ENCODE results near the gene SUPT6H. TPM values are rescaled to one million over a fixed set of nuclear protein-coding genes. Genes with fewer than 3 reads are reported as not detected.

SUPT6H gene
- total and polyA plus RNA-seq, 9 of the 15 experiments (the other 6 are each of a cell fraction or from before 2014, with no cell fraction given): 1.7 to 77.7 (median 49.2) TPM

DNA sequence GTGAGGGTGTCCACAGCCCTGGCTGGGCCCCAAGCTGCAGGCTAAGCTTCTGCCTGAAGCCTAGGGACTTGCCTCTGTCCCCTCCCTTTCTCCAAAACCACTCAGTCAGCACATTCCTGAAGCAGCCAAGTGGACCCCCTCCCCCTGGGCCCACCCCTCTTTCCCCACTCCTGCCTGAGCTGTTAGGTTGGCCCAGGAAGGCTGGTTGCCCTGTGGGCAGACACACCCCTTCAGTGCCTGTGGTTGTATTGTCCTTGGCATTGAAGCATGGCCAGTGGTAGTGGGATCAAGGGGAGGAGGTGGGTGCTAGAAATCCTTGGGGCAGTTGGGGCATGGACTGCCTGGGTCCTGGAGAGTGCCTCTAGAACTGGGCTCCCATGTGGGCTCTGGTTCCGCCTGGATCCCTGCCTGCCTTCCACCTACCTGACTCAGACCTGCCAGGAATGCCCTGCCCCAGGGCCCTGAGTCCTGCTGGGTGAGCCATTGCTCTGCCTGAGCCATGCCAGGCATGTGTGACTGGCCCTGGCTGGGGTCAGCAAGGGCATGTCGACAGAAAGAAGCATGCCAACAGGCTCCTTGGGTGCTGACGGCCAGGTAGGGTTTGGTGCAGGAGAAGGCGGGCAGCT, 83.9 kb downstream of the SUPT6H start (continued):
- TF ChIP-seq, protein P1, sequence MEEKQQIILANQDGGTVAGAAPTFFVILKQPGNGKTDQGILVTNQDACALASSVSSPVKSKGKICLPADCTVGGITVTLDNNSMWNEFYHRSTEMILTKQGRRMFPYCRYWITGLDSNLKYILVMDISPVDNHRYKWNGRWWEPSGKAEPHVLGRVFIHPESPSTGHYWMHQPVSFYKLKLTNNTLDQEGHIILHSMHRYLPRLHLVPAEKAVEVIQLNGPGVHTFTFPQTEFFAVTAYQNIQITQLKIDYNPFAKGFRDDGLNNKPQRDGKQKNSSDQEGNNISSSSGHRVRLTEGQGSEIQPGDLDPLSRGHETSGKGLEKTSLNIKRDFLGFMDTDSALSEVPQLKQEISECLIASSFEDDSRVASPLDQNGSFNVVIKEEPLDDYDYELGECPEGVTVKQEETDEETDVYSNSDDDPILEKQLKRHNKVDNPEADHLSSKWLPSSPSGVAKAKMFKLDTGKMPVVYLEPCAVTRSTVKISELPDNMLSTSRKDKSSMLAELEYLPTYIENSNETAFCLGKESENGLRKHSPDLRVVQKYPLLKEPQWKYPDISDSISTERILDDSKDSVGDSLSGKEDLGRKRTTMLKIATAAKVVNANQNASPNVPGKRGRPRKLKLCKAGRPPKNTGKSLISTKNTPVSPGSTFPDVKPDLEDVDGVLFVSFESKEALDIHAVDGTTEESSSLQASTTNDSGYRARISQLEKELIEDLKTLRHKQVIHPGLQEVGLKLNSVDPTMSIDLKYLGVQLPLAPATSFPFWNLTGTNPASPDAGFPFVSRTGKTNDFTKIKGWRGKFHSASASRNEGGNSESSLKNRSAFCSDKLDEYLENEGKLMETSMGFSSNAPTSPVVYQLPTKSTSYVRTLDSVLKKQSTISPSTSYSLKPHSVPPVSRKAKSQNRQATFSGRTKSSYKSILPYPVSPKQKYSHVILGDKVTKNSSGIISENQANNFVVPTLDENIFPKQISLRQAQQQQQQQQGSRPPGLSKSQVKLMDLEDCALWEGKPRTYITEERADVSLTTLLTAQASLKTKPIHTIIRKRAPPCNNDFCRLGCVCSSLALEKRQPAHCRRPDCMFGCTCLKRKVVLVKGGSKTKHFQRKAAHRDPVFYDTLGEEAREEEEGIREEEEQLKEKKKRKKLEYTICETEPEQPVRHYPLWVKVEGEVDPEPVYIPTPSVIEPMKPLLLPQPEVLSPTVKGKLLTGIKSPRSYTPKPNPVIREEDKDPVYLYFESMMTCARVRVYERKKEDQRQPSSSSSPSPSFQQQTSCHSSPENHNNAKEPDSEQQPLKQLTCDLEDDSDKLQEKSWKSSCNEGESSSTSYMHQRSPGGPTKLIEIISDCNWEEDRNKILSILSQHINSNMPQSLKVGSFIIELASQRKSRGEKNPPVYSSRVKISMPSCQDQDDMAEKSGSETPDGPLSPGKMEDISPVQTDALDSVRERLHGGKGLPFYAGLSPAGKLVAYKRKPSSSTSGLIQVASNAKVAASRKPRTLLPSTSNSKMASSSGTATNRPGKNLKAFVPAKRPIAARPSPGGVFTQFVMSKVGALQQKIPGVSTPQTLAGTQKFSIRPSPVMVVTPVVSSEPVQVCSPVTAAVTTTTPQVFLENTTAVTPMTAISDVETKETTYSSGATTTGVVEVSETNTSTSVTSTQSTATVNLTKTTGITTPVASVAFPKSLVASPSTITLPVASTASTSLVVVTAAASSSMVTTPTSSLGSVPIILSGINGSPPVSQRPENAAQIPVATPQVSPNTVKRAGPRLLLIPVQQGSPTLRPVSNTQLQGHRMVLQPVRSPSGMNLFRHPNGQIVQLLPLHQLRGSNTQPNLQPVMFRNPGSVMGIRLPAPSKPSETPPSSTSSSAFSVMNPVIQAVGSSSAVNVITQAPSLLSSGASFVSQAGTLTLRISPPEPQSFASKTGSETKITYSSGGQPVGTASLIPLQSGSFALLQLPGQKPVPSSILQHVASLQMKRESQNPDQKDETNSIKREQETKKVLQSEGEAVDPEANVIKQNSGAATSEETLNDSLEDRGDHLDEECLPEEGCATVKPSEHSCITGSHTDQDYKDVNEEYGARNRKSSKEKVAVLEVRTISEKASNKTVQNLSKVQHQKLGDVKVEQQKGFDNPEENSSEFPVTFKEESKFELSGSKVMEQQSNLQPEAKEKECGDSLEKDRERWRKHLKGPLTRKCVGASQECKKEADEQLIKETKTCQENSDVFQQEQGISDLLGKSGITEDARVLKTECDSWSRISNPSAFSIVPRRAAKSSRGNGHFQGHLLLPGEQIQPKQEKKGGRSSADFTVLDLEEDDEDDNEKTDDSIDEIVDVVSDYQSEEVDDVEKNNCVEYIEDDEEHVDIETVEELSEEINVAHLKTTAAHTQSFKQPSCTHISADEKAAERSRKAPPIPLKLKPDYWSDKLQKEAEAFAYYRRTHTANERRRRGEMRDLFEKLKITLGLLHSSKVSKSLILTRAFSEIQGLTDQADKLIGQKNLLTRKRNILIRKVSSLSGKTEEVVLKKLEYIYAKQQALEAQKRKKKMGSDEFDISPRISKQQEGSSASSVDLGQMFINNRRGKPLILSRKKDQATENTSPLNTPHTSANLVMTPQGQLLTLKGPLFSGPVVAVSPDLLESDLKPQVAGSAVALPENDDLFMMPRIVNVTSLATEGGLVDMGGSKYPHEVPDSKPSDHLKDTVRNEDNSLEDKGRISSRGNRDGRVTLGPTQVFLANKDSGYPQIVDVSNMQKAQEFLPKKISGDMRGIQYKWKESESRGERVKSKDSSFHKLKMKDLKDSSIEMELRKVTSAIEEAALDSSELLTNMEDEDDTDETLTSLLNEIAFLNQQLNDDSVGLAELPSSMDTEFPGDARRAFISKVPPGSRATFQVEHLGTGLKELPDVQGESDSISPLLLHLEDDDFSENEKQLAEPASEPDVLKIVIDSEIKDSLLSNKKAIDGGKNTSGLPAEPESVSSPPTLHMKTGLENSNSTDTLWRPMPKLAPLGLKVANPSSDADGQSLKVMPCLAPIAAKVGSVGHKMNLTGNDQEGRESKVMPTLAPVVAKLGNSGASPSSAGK (IDR thresholded peaks at IDR 0.05): no peak
- TF ChIP-seq LEF1 (IDR thresholded peaks at IDR 0.05) (no peak), RBM34 (IDR thresholded peaks at IDR 0.05; ENCODE audit: borderline replicate concordance, insufficient read depth, low read length) (no peak), ELF1 (tag; IDR thresholded peaks at IDR 0.05) (no peak), U2AF1 (optimal IDR thresholded peaks at IDR 0.05; ENCODE audit: low read depth, low read length) (no peak), SAP30 (IDR thresholded peaks at IDR 0.05; ENCODE audit: borderline replicate concordance, insufficient read depth, low read depth, low read length, poor library complexity, severe bottlenecking) (no peak)
- TF ChIP-seq, protein P2, sequence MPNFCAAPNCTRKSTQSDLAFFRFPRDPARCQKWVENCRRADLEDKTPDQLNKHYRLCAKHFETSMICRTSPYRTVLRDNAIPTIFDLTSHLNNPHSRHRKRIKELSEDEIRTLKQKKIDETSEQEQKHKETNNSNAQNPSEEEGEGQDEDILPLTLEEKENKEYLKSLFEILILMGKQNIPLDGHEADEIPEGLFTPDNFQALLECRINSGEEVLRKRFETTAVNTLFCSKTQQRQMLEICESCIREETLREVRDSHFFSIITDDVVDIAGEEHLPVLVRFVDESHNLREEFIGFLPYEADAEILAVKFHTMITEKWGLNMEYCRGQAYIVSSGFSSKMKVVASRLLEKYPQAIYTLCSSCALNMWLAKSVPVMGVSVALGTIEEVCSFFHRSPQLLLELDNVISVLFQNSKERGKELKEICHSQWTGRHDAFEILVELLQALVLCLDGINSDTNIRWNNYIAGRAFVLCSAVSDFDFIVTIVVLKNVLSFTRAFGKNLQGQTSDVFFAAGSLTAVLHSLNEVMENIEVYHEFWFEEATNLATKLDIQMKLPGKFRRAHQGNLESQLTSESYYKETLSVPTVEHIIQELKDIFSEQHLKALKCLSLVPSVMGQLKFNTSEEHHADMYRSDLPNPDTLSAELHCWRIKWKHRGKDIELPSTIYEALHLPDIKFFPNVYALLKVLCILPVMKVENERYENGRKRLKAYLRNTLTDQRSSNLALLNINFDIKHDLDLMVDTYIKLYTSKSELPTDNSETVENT (CRISPR knock-in tag; IDR thresholded peaks at IDR 0.05): no peak
- TF ChIP-seq, protein P3, sequence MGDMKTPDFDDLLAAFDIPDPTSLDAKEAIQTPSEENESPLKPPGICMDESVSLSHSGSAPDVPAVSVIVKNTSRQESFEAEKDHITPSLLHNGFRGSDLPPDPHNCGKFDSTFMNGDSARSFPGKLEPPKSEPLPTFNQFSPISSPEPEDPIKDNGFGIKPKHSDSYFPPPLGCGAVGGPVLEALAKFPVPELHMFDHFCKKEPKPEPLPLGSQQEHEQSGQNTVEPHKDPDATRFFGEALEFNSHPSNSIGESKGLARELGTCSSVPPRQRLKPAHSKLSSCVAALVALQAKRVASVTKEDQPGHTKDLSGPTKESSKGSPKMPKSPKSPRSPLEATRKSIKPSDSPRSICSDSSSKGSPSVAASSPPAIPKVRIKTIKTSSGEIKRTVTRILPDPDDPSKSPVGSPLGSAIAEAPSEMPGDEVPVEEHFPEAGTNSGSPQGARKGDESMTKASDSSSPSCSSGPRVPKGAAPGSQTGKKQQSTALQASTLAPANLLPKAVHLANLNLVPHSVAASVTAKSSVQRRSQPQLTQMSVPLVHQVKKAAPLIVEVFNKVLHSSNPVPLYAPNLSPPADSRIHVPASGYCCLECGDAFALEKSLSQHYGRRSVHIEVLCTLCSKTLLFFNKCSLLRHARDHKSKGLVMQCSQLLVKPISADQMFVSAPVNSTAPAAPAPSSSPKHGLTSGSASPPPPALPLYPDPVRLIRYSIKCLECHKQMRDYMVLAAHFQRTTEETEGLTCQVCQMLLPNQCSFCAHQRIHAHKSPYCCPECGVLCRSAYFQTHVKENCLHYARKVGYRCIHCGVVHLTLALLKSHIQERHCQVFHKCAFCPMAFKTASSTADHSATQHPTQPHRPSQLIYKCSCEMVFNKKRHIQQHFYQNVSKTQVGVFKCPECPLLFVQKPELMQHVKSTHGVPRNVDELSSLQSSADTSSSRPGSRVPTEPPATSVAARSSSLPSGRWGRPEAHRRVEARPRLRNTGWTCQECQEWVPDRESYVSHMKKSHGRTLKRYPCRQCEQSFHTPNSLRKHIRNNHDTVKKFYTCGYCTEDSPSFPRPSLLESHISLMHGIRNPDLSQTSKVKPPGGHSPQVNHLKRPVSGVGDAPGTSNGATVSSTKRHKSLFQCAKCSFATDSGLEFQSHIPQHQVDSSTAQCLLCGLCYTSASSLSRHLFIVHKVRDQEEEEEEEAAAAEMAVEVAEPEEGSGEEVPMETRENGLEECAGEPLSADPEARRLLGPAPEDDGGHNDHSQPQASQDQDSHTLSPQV (IDR thresholded peaks at IDR 0.05): no peak

Measured in K562 (cell line).